Activated naive CD4-positive, alpha-beta T cell treated with anti-CD3 and anti-CD28 coated beads, Interleukin-2, amount 50 U/mL, for 72 hours (primary cell): ENCODE results near the gene AKAP8. TPM values are rescaled to one million over a fixed set of nuclear protein-coding genes. Genes with fewer than 3 reads are reported as not detected.

ENCODE experiments used
- ATAC-seq, 2 donors: fragments of 150-1000 bp; cut with Tn5 transposase; 2 replicates each; pipeline ENCODE4 v1.10.0; 2021; ENCODE audit warnings: mild to moderate bottlenecking in 2 of 2, moderate library complexity in 2 of 2
- DNase-seq, 2 donors: peaks; one replicate each; pipeline ENCODE4 v3.0.0; 2021 to 2022; ENCODE audit warnings: low spot score in 2 of 2
- H3K27ac Mint-ChIP-seq, 2 donors: one replicate each; pipeline ENCODE4 v1.8.0; 2022; ENCODE audit warnings: mild to moderate bottlenecking in 2 of 2, mixed read lengths in 2 of 2
- H3K36me3 Mint-ChIP-seq, 2 donors: one replicate each; pipeline ENCODE4 v1.8.0; 2022; ENCODE audit warnings: mixed read lengths in 2 of 2
- H3K9me3 Mint-ChIP-seq, 2 donors: one replicate each; pipeline ENCODE4 v1.8.0; 2022; ENCODE audit warnings: mixed read lengths in 2 of 2
- total RNA-seq, 2 donors: library from RNA; stranded (reverse); gene quantifications; one replicate each; pipeline ENCODE4 v1.2.3, GENCODE V29; 2022

AKAP8 gene
- total RNA-seq, 2 donors from 2014 or later: 41.1 to 51.4 TPM

- Mint-ChIP-seq H3K9me3 (no peaks in the 10 kb centered on the region), H3K36me3 (peaks cover 0 to 1% of the 10 kb centered on the region in 2 donors), H3K27ac (peak overlapping the region; percentile 48 to 62)
- no peak for DNase-seq
- ATAC-seq: peak; percentile 11 to 50
These were observed 75.4 kb downstream of the AKAP8 start for GRCh38 chr19:15304140-15304705.

Other genes starting within 250 kb of the AKAP8 start
- gene NOTCH3, start 178.8 kb downstream of the AKAP8 start, total RNA-seq: under 1 TPM in 1 of 2 donors, not detected in 1; 0.07 TPM
- under 1 TPM in 1 of 2 donors, not detected in 1; 0.27 TPM for gene EPHX3, start 147.3 kb downstream of the AKAP8 start, total RNA-seq
- 100 to 1,000 TPM; 108 to 114 TPM for gene BRD4, start 47.2 kb downstream of the AKAP8 start, total RNA-seq
- gene AKAP8L, start 39.2 kb upstream of the AKAP8 start, total RNA-seq: 100 to 1,000 TPM in 1 of 2 donors, 10 to 100 TPM in 1; 70.9 to 114 TPM
- gene WIZ, start 70.2 kb upstream of the AKAP8 start, total RNA-seq: 10 to 100 TPM; 18.4 to 19.8 TPM
- gene RASAL3, start 84.8 kb upstream of the AKAP8 start, total RNA-seq: 100 to 1,000 TPM in 1 of 2 donors, 10 to 100 TPM in 1; 64.5 to 101 TPM
- under 1 TPM; 0.09 to 0.29 TPM for gene PGLYRP2, start 99.7 kb upstream of the AKAP8 start, total RNA-seq
- gene CYP4F22, start 128.7 kb upstream of the AKAP8 start, total RNA-seq: under 1 TPM in 1 of 2 donors, not detected in 1; 0.72 TPM
- not detected for gene CYP4F8, start 235.4 kb upstream of the AKAP8 start, total RNA-seq